ENCODE data around the gene SEMA3D. TPM values are rescaled to one million over a fixed set of nuclear protein-coding genes. Genes with fewer than 3 reads are reported as not detected.

SEMA3D gene
- total and polyA plus RNA-seq, 2 donors (not counting 3 experiments of a cell fraction or from before 2014, with no cell fraction given), result 9.9 to 10.3 TPM

GRCh38 chr7:85224171-85224570 is 37.3 kb upstream of the SEMA3D start:
- no peak for FAIRE-seq
- Histone ChIP-seq H3K4me1 (ENCODE audit: control insufficient read depth, extremely low read depth, insufficient read depth, low read length) (no peaks in the 10 kb centered on the region), H3K4me3 (replicated peaks in 1 of 3; ENCODE audit: insufficient read depth in 1 of 3, low read depth in 1 of 3, low read length in 3 of 3) (no peak overlapping the region), H3K9me1 (replicated peaks; ENCODE audit: control insufficient read depth, extremely low read depth, insufficient read depth, low read length) (no peaks in the 10 kb centered on the region), H3K9ac (replicated peaks; ENCODE audit: extremely low read depth, insufficient read depth, low read length) (no peak overlapping the region), H3K36me3 (ENCODE audit: control insufficient read depth in 2 of 2, extremely low read depth in 1 of 2, insufficient read depth in 2 of 2, low read length in 2 of 2) (no peaks in the 10 kb centered on the region), H2AFZ (ENCODE audit: low read depth, low read length) (no peak overlapping the region), H3K9me3 (replicated peaks; ENCODE audit: control insufficient read depth, insufficient read depth, low read length) (no peaks in the 10 kb centered on the region), H3K79me2 (ENCODE audit: control insufficient read depth, insufficient read depth, low read length) (no peaks in the 10 kb centered on the region), H3K27me3 (ENCODE audit: control insufficient read depth in 2 of 2, insufficient read depth in 2 of 2, low read length in 2 of 2) (no peaks in the 10 kb centered on the region), H4K20me1 (replicated peaks; ENCODE audit: control insufficient read depth, extremely low read depth, insufficient read depth, low read length) (no peaks in the 10 kb centered on the region), H3K4me2 (ENCODE audit: insufficient read depth, low read length) (no peak overlapping the region), H3K27ac (ENCODE audit: insufficient read depth, low read depth, low read length) (no peak overlapping the region)
- ChIA-PET POLR2A (no interaction called here), CTCF (no interaction called here)
- no peak for DNase-seq (ENCODE audit: low read depth, low spot score)
- dilution Hi-C loops (cut with MboI; ENCODE audit: extremely low pct_ligation_motif_present, low sequenced_read_pairs) (no loop called here), intact Hi-C loops (cut with micrococcal nuclease) (no loop called here)
- no TSS peak for BruUV-seq (replicated peaks)
- TF ChIP-seq CTCF (IDR thresholded peaks at IDR 0.05; ENCODE audit: extremely low read depth in 1 of 2, insufficient read depth in 1 of 2, low read depth in 1 of 2, low read length in 2 of 2) (no peak), JUN (IDR thresholded peaks at IDR 0.05; ENCODE audit: borderline replicate concordance, insufficient read depth, insufficient read length, low read depth) (no peak), MYC (IDR thresholded peaks at IDR 0.05; ENCODE audit: low read depth, low read length) (no peak), FOS (IDR thresholded peaks at IDR 0.05; ENCODE audit: borderline replicate concordance, insufficient read depth, low read length) (no peak), GATA2 (IDR thresholded peaks at IDR 0.05; ENCODE audit: insufficient read depth, insufficient read length, low read depth, low read length) (no peak), EZH2 (IDR thresholded peaks at IDR 0.05; ENCODE audit: borderline replicate concordance, low read depth, low read length, severe bottlenecking) (no peak), POLR2AphosphoS5 (IDR thresholded peaks at IDR 0.05; ENCODE audit: insufficient read depth, low read depth, low read length) (no peak), POLR2A (IDR thresholded peaks at IDR 0.05; ENCODE audit: low read depth, low read length) (no peak), MAX (IDR thresholded peaks at IDR 0.05; ENCODE audit: insufficient read depth, insufficient read length) (no peak)

All from endothelial cell of umbilical vein (primary cell).